Mucosa of descending colon (tissue), 3 donors: ENCODE data around the gene FPR3. TPM values are rescaled to one million over a fixed set of nuclear protein-coding genes. Genes with fewer than 3 reads are reported as not detected.

ENCODE experiments used
- ATAC-seq: fragments of 200-7000 bp; cut with Tn5 transposase; one replicate; pipeline ENCODE4 v1.9.1; 2020; ENCODE audit warnings: mild to moderate bottlenecking, moderate library complexity
- DNase-seq, 3 donors: peaks; one replicate each; pipeline ENCODE4 v3.0.0-alpha.2; 2020
- H3K36me3 ChIP-seq: fragments of 200-600 bp; one replicate; pipeline ENCODE4 v1.8.0; 2021; ENCODE audit warnings: low read depth, mild to moderate bottlenecking
- H3K4me1 ChIP-seq: fragments of 200-600 bp; one replicate; pipeline ENCODE4 v1.8.0; 2021; ENCODE audit warnings: low read depth, mild to moderate bottlenecking
- H3K4me3 ChIP-seq: fragments of 200-600 bp; one replicate; pipeline ENCODE4 v1.8.0; 2021; ENCODE audit warnings: mild to moderate bottlenecking
- H3K9me3 ChIP-seq: fragments of 200-600 bp; one replicate; pipeline ENCODE4 v1.8.0; 2021; ENCODE audit warnings: mild to moderate bottlenecking
- intact Hi-C, 2 donors: fragments of 100-400 bp; cut with DNase I in 1 of 2; cut with micrococcal nuclease in 1 of 2; formaldehyde crosslinking; loops; one replicate each; pipeline versions ENCODE4 v1.11.0 to v1.11.1; 2022; cut with DNase I, micrococcal nuclease
- total RNA-seq, 3 donors: library from RNA; stranded (reverse); fragmentation: NEBNext Ultra II Directional in 2 of 3; extraction: Animal tissue kit (Norgen Biotek cat#: 25700) in 2 of 3; gene quantifications; one replicate each; pipeline versions ENCODE4 v1.2.1 to v1.2.4, GENCODE V29; 2021 to 2023
- TF ChIP-seq, protein P1 (sequence below): fragments of 200-600 bp; IDR thresholded peaks from one replicate; pipeline ENCODE4 v1.8.0; 2022; ENCODE audit warnings: antibody characterized with exemption, mild to moderate bottlenecking
- donor health status: DM: no; HTN: no; CAD: no; lungs with moderate emphysema.
- donor health status: DM: no; HTN: no; CAD: no.
- donor health status: DM: no; HTN: yes; CAD: no.

The FPR3 gene
- total RNA-seq, 3 donors from 2014 or later: 3.6 to 9.8 (median 7.4) TPM

DNA sequence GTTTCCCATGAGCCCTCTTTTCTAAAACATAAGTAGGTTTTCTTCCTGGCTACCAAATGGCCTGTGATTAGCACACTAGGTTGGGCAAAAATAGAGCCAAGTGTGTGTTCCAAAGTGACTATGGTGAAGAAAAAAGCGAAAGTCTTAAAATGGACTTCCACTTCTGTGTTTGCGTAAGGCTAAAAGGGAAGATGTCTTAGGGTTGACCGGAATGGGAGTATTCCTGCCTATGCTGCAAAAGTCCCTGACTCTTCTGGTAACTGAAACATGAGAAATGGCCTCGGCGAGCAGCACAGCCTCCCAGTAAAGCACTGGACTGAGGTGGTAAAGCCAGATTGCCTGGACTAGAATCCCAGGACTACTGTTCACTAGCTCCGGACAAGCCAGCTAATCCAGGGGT lies 40.8 kb upstream of the FPR3 start:
- intact Hi-C loops: no loop called here
- TF ChIP-seq, protein P1, sequence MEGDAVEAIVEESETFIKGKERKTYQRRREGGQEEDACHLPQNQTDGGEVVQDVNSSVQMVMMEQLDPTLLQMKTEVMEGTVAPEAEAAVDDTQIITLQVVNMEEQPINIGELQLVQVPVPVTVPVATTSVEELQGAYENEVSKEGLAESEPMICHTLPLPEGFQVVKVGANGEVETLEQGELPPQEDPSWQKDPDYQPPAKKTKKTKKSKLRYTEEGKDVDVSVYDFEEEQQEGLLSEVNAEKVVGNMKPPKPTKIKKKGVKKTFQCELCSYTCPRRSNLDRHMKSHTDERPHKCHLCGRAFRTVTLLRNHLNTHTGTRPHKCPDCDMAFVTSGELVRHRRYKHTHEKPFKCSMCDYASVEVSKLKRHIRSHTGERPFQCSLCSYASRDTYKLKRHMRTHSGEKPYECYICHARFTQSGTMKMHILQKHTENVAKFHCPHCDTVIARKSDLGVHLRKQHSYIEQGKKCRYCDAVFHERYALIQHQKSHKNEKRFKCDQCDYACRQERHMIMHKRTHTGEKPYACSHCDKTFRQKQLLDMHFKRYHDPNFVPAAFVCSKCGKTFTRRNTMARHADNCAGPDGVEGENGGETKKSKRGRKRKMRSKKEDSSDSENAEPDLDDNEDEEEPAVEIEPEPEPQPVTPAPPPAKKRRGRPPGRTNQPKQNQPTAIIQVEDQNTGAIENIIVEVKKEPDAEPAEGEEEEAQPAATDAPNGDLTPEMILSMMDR: no peak
- DNase-seq (no peak), ATAC-seq (no peak)
- H3K36me3 ChIP-seq: no peaks in the 10 kb centered on the region
- no peaks in the 10 kb centered on the region for H3K4me1 ChIP-seq
- no peaks in the 10 kb centered on the region for H3K9me3 ChIP-seq
- no peak overlapping the region for H3K4me3 ChIP-seq

DNA sequence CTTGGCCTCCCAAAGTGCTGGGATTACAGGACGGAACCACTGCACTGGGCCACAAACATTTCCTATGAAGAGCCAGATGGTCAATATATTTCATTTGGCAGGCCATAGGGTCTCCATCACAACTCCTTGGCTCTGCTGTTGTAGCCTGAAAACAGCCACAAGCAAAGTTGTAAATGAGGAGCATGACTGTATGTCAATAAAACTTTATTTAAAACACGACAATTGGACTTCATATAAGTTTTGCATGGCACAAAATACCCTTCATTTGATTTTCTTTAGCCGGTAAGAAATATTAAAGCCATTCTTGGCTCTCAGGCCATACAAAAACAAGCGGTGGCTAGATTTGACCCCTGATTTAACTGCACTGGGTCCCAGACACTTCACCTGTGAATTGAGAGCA lies 40.2 kb upstream of the FPR3 start:
- TF ChIP-seq, protein P1: no peak
- ATAC-seq: no peak
- H3K4me3 ChIP-seq: no peak overlapping the region

DNA sequence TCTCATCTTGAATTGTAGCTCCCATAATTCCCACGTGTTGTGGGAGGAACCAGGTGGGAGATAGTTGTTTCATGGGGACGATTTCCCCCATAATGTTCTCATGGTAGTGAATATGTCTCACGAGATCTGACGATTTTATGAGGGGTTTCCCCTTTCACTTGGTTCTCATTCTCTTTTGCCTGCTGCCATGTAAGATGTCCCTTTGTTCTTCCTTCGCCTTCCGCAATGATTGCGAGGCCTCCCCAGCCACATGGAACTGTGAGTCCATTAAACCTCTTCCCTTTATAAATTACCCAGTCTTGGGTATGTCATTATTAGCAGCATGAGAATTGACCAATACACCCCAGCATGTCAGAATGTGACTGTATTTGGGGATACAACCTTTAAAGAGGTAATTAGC lies 39.4 kb upstream of the FPR3 start:
- ATAC-seq (no peak), DNase-seq (no peak)
- TF ChIP-seq, protein P1: no peak
- H3K4me3 ChIP-seq: no peak overlapping the region
- H3K4me1 ChIP-seq: no peaks in the 10 kb centered on the region
- intact Hi-C loops: no loop called here
- H3K36me3 ChIP-seq: no peaks in the 10 kb centered on the region
- no peaks in the 10 kb centered on the region for H3K9me3 ChIP-seq

More for the DNA sequence above, 40.2 kb upstream of the FPR3 start:
- DNase-seq: no peak
- no peaks in the 10 kb centered on the region for H3K36me3 ChIP-seq
- no peaks in the 10 kb centered on the region for H3K9me3 ChIP-seq
- intact Hi-C loops: no loop called here
- no peaks in the 10 kb centered on the region for H3K4me1 ChIP-seq

DNA sequence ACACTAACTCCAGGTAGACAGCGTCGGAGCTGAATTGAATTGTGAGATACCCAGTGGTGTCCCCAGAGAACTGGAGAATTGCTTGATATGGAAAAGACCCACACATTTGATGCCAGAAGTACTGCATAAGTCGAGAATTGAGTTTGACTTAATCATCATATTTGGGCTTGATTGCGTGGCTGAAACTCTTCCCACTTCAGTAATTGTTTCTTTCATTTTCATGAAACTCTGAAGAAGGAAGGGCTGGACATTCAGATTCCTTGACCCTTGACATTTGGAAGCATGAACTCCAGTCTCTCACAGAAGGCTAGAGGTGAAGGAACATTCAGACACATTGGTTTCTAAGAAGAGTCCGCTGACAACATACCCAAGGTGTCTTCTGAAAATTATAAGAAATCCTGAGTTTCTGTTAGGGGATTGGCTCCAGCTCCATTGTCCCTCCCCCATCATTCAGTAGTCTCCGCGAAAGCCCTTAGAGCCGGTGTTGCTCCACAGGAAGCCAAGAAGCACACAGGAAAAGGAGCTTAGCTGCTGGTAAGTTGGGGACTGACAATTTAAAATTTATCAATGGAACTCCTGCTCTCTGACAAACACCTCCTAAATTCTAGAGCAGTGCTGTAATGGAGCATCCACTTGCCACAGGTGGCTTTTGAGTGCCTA lies 34.1 kb upstream of the FPR3 start, which contains the start of gene FPR2:
Gene FPR2, plus strand, starts transcription at position 484 of the 660 bp plus-strand sequence. CDS start 7,479 bp downstream, outside the sequence.
- no peak within 1 kb of the TSS for H3K4me3 ChIP-seq
- no peak for ATAC-seq

DNA sequence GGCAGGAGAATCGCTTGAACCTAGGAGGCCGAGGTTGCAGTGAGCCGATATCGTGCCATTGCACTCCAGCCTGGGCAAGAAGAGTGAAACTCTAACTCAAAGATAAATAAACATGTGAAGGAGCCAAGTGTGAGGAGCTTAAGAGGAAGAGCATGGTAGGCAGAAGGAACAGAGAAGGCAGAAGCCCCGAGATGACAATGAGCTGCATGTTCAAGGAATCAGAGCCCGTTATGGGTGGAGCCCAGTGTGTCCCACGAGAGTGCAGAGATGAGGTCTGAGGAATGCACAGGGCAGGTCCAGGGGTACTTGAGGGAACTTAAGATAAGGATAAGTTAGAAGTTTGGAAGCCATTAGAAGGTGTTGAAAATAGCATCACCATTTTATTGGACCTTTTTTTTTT lies 33.3 kb upstream of the FPR3 start:
- no peak for ATAC-seq
- no peak overlapping the region for H3K4me3 ChIP-seq
- intact Hi-C loops: no loop called here
- TF ChIP-seq, protein P1: no peak
- H3K36me3 ChIP-seq: no peaks in the 10 kb centered on the region
- no peak for DNase-seq
- H3K9me3 ChIP-seq: no peaks in the 10 kb centered on the region
- H3K4me1 ChIP-seq: no peaks in the 10 kb centered on the region

More for the DNA sequence above, 34.1 kb upstream of the FPR3 start, which contains the start of gene FPR2:
- no peak for DNase-seq
- Histone ChIP-seq H3K4me1 (no peaks in the 10 kb centered on the region), H3K9me3 (no peaks in the 10 kb centered on the region), H3K36me3 (no peaks in the 10 kb centered on the region)
- TF ChIP-seq, protein P1: no peak
- intact Hi-C loops: no loop called here
